Endodermal cell (in vitro differentiated cells): Measurements from ENCODE around the gene CD99. TPM values are rescaled to one million over a fixed set of nuclear protein-coding genes. Genes with fewer than 3 reads are reported as not detected.

Experiments
- DNase-seq: peaks from one replicate; pipeline ENCODE4 v3.0.0-alpha.2; 2017
- H3K27ac ChIP-seq: 2 replicates; pipeline ENCODE4 v1.5.1; 2013; ENCODE audit warnings: mild to moderate bottlenecking, low read depth, low read length, moderate library complexity
- H3K27me3 ChIP-seq: 2 replicates; pipeline ENCODE4 v1.6.1; 2013; ENCODE audit warnings: mild to moderate bottlenecking, low read length, moderate library complexity; ENCODE audit not compliant: insufficient read depth, control insufficient read depth, poor library complexity, severe bottlenecking
- H3K36me3 ChIP-seq: 2 replicates; pipeline ENCODE4 v1.7.0; 2013; ENCODE audit warnings: mild to moderate bottlenecking, low read length, moderate library complexity; ENCODE audit not compliant: control insufficient read depth, insufficient read depth
- H3K4me1 ChIP-seq: one replicate; pipeline ENCODE4 v1.7.0; 2013; ENCODE audit warnings: low read length; ENCODE audit not compliant: control insufficient read depth, insufficient read depth
- H3K4me3 ChIP-seq: 2 replicates; pipeline ENCODE4 v1.5.1; 2013; ENCODE audit warnings: mild to moderate bottlenecking, low read length, moderate library complexity
- H3K9ac ChIP-seq: 2 replicates; pipeline ENCODE4 v1.6.1; 2013; ENCODE audit warnings: mild to moderate bottlenecking, low read length, moderate library complexity; ENCODE audit not compliant: poor library complexity, severe bottlenecking; ENCODE audit errors: extremely low read depth
- H3K9me3 ChIP-seq: 2 replicates; pipeline ENCODE4 v1.6.1; 2013; ENCODE audit warnings: mild to moderate bottlenecking, low read length, moderate library complexity; ENCODE audit not compliant: control insufficient read depth
- H3K27ac Mint-ChIP-seq: 2 replicates; pipeline ENCODE4 v1.8.0; 2020; ENCODE audit warnings: mixed read lengths
- H3K27me3 Mint-ChIP-seq: 2 replicates; pipeline ENCODE4 v1.8.0; 2021; ENCODE audit warnings: mild to moderate bottlenecking, mixed read lengths; ENCODE audit not compliant: insufficient read depth
- H3K36me3 Mint-ChIP-seq: 2 replicates; pipeline ENCODE4 v1.8.0; 2020; ENCODE audit warnings: low read depth, mixed read lengths
- H3K4me1 Mint-ChIP-seq: 2 replicates; pipeline ENCODE4 v1.8.0; 2020; ENCODE audit warnings: mixed read lengths
- H3K4me3 Mint-ChIP-seq: 2 replicates; pipeline ENCODE4 v1.8.0; 2020; ENCODE audit warnings: mild to moderate bottlenecking, moderate library complexity, mixed read lengths
- H3K9me3 Mint-ChIP-seq: 2 replicates; pipeline ENCODE4 v1.8.0; 2020; ENCODE audit warnings: mild to moderate bottlenecking, mixed read lengths
- CTCF ChIP-seq: fragments of 200-600 bp; sonication (generic); conservative IDR thresholded peaks from 2 replicates; pipeline ENCODE4 v1.5.0; 2021; ENCODE audit warnings: antibody characterized with exemption, mild to moderate bottlenecking
- WGBS, 2 experiments: methylation state at CpG; one replicate each; pipeline versions ENCODE4 v1.1.5 to v1.1.7; 2013; ENCODE audit warnings: missing lambda C conversion rate in 2 of 2, mixed read lengths in 1 of 2; ENCODE audit not compliant: insufficient coverage in 1 of 2, insufficient read length in 1 of 2; 5-methylcytosine and 5-hydroxymethylcytosine counted together
- total RNA-seq, 2 donors: library from RNA; stranded (reverse); fragmentation: NEBNext Ultra II Directional in 1 of 2; extraction: Animal tissue kit (Norgen Biotek cat#: 25700) in 1 of 2; gene quantifications; 2 replicates in 1 of 2; 3 replicates in 1 of 2; pipeline ENCODE4 v1.2.1, GENCODE V29; 2021

CD99 gene
- total RNA-seq, 2 donors from 2014 or later = 314 to 397 TPM

- H3K36me3 ChIP-seq = peaks cover 18% of the 10 kb centered on the region
- H3K9me3 Mint-ChIP-seq = no peaks in the 10 kb centered on the region
- peaks cover 60% of the 10 kb centered on the region for H3K36me3 Mint-ChIP-seq
- H3K9me3 ChIP-seq = no peaks in the 10 kb centered on the region
- H3K27ac Mint-ChIP-seq = no peak overlapping the region
- H3K27ac ChIP-seq = no peak overlapping the region
- no peaks in the 10 kb centered on the region for H3K27me3 Mint-ChIP-seq
- H3K4me1 Mint-ChIP-seq = peaks cover 6% of the 10 kb centered on the region
- no peak overlapping the region for H3K9ac ChIP-seq
- no peaks in the 10 kb centered on the region for H3K4me1 ChIP-seq
- H3K27me3 ChIP-seq = no peaks in the 10 kb centered on the region
- DNase-seq = no peak
- H3K4me3 ChIP-seq = no peak overlapping the region
- no peak overlapping the region for H3K4me3 Mint-ChIP-seq
- TF ChIP-seq CTCF = no peak
Observed at GRCh38 chrX:2650037-2650436, 41.1 kb upstream of the CD99 start.

GRCh38 chrX:2650865-2651264, 40.2 kb upstream of the CD99 start:
- no peaks in the 10 kb centered on the region for H3K9me3 ChIP-seq
- no peak for DNase-seq
- no peaks in the 10 kb centered on the region for H3K27me3 Mint-ChIP-seq
- whole genome bisulfite sequencing, 2 experiments = 88 to 90% methylated on average over 7 of the region's 7 CpGs
- no peak overlapping the region for H3K27ac Mint-ChIP-seq
- no peaks in the 10 kb centered on the region for H3K4me1 ChIP-seq
- no peak overlapping the region for H3K27ac ChIP-seq
- H3K4me3 ChIP-seq = no peak overlapping the region
- H3K9me3 Mint-ChIP-seq = no peaks in the 10 kb centered on the region
- TF ChIP-seq CTCF = no peak
- peaks cover 13% of the 10 kb centered on the region for H3K36me3 ChIP-seq
- H3K9ac ChIP-seq = no peak overlapping the region
- H3K4me3 Mint-ChIP-seq = no peak overlapping the region
- no peaks in the 10 kb centered on the region for H3K27me3 ChIP-seq
- peaks cover 10% of the 10 kb centered on the region for H3K4me1 Mint-ChIP-seq
- peaks cover 53% of the 10 kb centered on the region for H3K36me3 Mint-ChIP-seq

- Mint-ChIP-seq H3K27ac (no peak overlapping the region), H3K4me3 (no peak overlapping the region), H3K36me3 (peaks cover 48% of the 10 kb centered on the region), H3K9me3 (no peaks in the 10 kb centered on the region), H3K4me1 (peaks cover 14% of the 10 kb centered on the region), H3K27me3 (no peaks in the 10 kb centered on the region)
- DNase-seq = peak; percentile 61
- Histone ChIP-seq H3K36me3 (peaks cover 13% of the 10 kb centered on the region), H3K9me3 (no peaks in the 10 kb centered on the region), H3K4me3 (no peak overlapping the region), H3K4me1 (no peaks in the 10 kb centered on the region), H3K27ac (no peak overlapping the region), H3K9ac (no peak overlapping the region), H3K27me3 (no peaks in the 10 kb centered on the region)
- 93 to 97% methylated on average over 4 to 5 of the region's 6 CpGs for WGBS, 2 experiments
- peak; percentile 60 for TF ChIP-seq CTCF
Observed at GRCh38 chrX:2652106-2652505, 39.0 kb upstream of the CD99 start.
